ENCODE measurements around the gene CFAP119. TPM values are rescaled to one million over a fixed set of nuclear protein-coding genes. Genes with fewer than 3 reads are reported as not detected.

The CFAP119 gene
- polyA plus RNA-seq, 1 of the 3 experiments (the other 2 are of a cell fraction): 28.4 TPM

DNA sequence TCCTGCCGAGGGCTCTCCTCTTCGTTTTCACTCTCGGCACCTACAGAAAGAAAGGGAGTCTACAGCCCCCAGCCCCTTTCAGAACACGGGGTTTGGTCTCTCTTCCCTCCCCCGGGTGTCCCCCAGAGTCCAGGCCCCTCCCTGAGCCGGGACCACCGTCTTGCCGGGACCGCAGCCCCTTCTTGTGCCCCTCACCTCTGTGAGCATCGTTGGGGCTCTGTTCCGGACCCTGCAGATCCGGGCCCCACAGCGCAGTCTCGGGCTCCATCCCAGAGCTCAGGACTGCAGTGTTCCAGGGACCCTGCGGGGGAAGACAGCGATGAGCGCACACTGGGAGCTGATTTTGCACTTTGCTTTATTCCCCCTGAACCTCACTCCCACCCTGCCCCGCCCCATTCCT lies 22.4 kb upstream of the CFAP119 start:
- H3K36me3 ChIP-seq (replicated peaks in 1 of 2; ENCODE audit: control insufficient read depth in 1 of 2, insufficient read depth in 2 of 2, low read length in 1 of 2): peaks cover 8 to 52% of the 10 kb centered on the region in 2 experiments
- POLR2A ChIA-PET: interaction anchor here (2.0 kb wide), 1 partner anchor 21 kb away, joined by 10 read pairs; no protein-coding TSS in a partner anchor
- no peaks in the 10 kb centered on the region for H3K9me2 ChIP-seq
- H3K27ac ChIP-seq (ENCODE audit: low read depth in 2 of 2, low read length in 1 of 2): no peak overlapping the region
- peaks cover 6 to 17% of the 10 kb centered on the region in 2 experiments; a peak in 2 of 4 replicates for H3K4me1 ChIP-seq (ENCODE audit: control insufficient read depth in 1 of 2, insufficient read depth in 2 of 2, low read depth in 1 of 2, low read length in 1 of 2)
- H3F3A ChIP-seq (replicated peaks; ENCODE audit: insufficient read depth): peaks cover 7% of the 10 kb centered on the region
- WGBS (ENCODE audit: low lambda C conversion rate): 93% methylated on average over 18 of the region's 18 CpGs
- no peak for TF ChIP-seq USF1 (IDR thresholded peaks at IDR 0.05; ENCODE audit: borderline replicate concordance, low read depth)
- TF ChIP-seq, protein P1, sequence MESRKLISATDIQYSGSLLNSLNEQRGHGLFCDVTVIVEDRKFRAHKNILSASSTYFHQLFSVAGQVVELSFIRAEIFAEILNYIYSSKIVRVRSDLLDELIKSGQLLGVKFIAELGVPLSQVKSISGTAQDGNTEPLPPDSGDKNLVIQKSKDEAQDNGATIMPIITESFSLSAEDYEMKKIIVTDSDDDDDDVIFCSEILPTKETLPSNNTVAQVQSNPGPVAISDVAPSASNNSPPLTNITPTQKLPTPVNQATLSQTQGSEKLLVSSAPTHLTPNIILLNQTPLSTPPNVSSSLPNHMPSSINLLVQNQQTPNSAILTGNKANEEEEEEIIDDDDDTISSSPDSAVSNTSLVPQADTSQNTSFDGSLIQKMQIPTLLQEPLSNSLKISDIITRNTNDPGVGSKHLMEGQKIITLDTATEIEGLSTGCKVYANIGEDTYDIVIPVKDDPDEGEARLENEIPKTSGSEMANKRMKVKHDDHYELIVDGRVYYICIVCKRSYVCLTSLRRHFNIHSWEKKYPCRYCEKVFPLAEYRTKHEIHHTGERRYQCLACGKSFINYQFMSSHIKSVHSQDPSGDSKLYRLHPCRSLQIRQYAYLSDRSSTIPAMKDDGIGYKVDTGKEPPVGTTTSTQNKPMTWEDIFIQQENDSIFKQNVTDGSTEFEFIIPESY (IDR thresholded peaks at IDR 0.05; ENCODE audit: borderline replicate concordance, low read depth): no peak
- no peak for TF ChIP-seq TAF1 (IDR thresholded peaks at IDR 0.05; ENCODE audit: borderline replicate concordance, low read depth, low read length)
- TF ChIP-seq MAX (IDR thresholded peaks at IDR 0.05; ENCODE audit: low read depth): no peak
- TF ChIP-seq, protein P2, sequence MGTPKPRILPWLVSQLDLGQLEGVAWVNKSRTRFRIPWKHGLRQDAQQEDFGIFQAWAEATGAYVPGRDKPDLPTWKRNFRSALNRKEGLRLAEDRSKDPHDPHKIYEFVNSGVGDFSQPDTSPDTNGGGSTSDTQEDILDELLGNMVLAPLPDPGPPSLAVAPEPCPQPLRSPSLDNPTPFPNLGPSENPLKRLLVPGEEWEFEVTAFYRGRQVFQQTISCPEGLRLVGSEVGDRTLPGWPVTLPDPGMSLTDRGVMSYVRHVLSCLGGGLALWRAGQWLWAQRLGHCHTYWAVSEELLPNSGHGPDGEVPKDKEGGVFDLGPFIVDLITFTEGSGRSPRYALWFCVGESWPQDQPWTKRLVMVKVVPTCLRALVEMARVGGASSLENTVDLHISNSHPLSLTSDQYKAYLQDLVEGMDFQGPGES (IDR thresholded peaks at IDR 0.05; ENCODE audit: low read depth, low read length): no peak
- TF ChIP-seq FOSL2 (IDR thresholded peaks at IDR 0.05; ENCODE audit: borderline replicate concordance, low read depth): no peak
- H3K9ac ChIP-seq: no peak overlapping the region
- H3K4me2 ChIP-seq: no peak overlapping the region
- no peak for DNase-seq
- CTCF ChIA-PET: interaction anchor here (0.5 to 1.2 kb wide), 2 partner anchors 14 to 15 kb away, joined by 3 read pairs; no protein-coding TSS in a partner anchor
- H2AFZ ChIP-seq (ENCODE audit: low read depth): no peak overlapping the region
- no peaks in the 10 kb centered on the region for H4K20me1 ChIP-seq (ENCODE audit: insufficient read depth)
- no peak overlapping the region for H3K4me3 ChIP-seq (ENCODE audit: low read depth in 2 of 2, low read length in 1 of 2)
- H3K79me2 ChIP-seq (ENCODE audit: insufficient read depth): peaks cover 47% of the 10 kb centered on the region
- H3K9me3 ChIP-seq: no peaks in the 10 kb centered on the region
- H3K27me3 ChIP-seq (ENCODE audit: insufficient read depth): no peaks in the 10 kb centered on the region

DNA sequence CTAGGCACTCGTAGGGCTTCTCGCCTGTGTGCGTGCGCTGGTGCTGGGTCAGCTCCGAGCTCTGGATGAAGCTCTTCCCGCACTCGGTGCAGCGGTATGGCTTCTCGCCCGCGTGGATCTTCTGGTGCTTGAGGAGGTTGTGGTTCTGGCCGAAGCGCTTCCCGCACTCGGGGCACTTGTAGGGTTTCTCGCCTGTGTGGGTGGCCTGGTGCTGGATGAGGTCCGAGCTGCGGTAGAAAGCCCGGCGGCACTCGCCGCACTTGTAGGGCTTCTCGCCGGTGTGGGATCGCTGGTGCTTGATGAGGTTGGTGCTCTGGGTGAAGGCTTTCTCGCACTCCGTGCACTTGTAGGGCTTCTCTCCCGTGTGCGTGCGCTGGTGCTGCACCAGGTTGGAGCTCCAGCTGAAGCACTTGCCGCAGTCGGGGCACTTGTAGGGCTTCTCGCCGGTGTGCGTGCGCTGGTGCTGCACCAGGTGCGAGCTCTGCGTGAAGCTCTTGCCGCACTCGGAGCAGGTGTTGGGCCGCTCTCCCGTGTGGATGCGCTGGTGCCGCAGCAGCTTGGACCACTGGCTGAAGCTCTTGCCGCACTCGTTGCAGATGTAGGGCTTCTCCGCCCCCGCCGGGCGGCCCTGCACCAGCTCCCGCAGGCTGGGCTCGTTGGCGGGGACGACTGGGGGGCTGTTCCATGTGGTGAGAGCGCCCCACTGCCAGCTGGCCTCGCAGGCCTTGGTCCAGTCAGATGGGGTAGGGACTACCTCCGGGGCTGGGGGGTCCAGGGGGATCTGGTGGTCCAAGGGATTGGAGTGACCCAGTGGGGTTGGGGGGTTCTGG lies 21.6 kb upstream of the CFAP119 start:
- Histone ChIP-seq H2AFZ (ENCODE audit: low read depth) (no peak overlapping the region), H3K79me2 (ENCODE audit: insufficient read depth) (peaks cover 47% of the 10 kb centered on the region), H3K9me2 (no peaks in the 10 kb centered on the region), H3K27me3 (ENCODE audit: insufficient read depth) (no peaks in the 10 kb centered on the region), H3K36me3 (replicated peaks in 1 of 2; ENCODE audit: control insufficient read depth in 1 of 2, insufficient read depth in 2 of 2, low read length in 1 of 2) (peaks cover 8 to 52% of the 10 kb centered on the region in 2 experiments), H3K4me3 (ENCODE audit: low read depth in 2 of 2, low read length in 1 of 2) (no peak overlapping the region), H4K20me1 (ENCODE audit: insufficient read depth) (no peaks in the 10 kb centered on the region), H3F3A (replicated peaks; ENCODE audit: insufficient read depth) (peaks cover 10% of the 10 kb centered on the region), H3K9me3 (no peaks in the 10 kb centered on the region), H3K4me1 (ENCODE audit: control insufficient read depth in 1 of 2, insufficient read depth in 2 of 2, low read depth in 1 of 2, low read length in 1 of 2) (peaks cover 6 to 17% of the 10 kb centered on the region in 2 experiments; a peak in 2 of 4 replicates), H3K4me2 (no peak overlapping the region), H3K9ac (no peak overlapping the region), H3K27ac (ENCODE audit: low read depth in 2 of 2, low read length in 1 of 2) (no peak overlapping the region)
- 96% methylated on average over 32 of the region's 57 CpGs for WGBS (ENCODE audit: low lambda C conversion rate)
- POLR2A ChIA-PET: interaction anchor here (1.0 to 2.0 kb wide), 2 partner anchors 9 to 22 kb away, joined by 4 to 10 read pairs; no protein-coding TSS in a partner anchor
- CTCF ChIA-PET: interaction anchor here (0.5 kb wide), 1 partner anchor 16 kb away, joined by 3 read pairs; no protein-coding TSS in a partner anchor
- no peak for DNase-seq
- TF ChIP-seq POLR2AphosphoS5 (IDR thresholded peaks at IDR 0.05; ENCODE audit: low read depth, low read length) (no peak), GABPA (IDR thresholded peaks at IDR 0.05; ENCODE audit: low read depth) (no peak), YY1 (IDR thresholded peaks at IDR 0.05; ENCODE audit: low read depth) (no peak), SMC3 (IDR thresholded peaks at IDR 0.05; ENCODE audit: low read depth, low read length) (no peak), CTCF (IDR thresholded peaks at IDR 0.05) (no peak)
- TF ChIP-seq, protein P3, sequence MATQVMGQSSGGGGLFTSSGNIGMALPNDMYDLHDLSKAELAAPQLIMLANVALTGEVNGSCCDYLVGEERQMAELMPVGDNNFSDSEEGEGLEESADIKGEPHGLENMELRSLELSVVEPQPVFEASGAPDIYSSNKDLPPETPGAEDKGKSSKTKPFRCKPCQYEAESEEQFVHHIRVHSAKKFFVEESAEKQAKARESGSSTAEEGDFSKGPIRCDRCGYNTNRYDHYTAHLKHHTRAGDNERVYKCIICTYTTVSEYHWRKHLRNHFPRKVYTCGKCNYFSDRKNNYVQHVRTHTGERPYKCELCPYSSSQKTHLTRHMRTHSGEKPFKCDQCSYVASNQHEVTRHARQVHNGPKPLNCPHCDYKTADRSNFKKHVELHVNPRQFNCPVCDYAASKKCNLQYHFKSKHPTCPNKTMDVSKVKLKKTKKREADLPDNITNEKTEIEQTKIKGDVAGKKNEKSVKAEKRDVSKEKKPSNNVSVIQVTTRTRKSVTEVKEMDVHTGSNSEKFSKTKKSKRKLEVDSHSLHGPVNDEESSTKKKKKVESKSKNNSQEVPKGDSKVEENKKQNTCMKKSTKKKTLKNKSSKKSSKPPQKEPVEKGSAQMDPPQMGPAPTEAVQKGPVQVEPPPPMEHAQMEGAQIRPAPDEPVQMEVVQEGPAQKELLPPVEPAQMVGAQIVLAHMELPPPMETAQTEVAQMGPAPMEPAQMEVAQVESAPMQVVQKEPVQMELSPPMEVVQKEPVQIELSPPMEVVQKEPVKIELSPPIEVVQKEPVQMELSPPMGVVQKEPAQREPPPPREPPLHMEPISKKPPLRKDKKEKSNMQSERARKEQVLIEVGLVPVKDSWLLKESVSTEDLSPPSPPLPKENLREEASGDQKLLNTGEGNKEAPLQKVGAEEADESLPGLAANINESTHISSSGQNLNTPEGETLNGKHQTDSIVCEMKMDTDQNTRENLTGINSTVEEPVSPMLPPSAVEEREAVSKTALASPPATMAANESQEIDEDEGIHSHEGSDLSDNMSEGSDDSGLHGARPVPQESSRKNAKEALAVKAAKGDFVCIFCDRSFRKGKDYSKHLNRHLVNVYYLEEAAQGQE (IDR thresholded peaks at IDR 0.05; ENCODE audit: low read depth, low read length): no peak

Measured in SK-N-SH (cell line).